T-helper 17 cell (primary cell): ENCODE results near the gene CD274. TPM values are rescaled to one million over a fixed set of nuclear protein-coding genes. Genes with fewer than 3 reads are reported as not detected.

Source experiments
- ATAC-seq: fragments of 150-1000 bp; cut with Tn5 transposase; 2 replicates; pipeline ENCODE4 v1.10.0; 2021; ENCODE audit warnings: mild to moderate bottlenecking, moderate library complexity
- DNase-seq, 3 donors: peaks; one replicate each; pipeline versions ENCODE4 v3.0.0 to v3.0.0-alpha.2; 2020 to 2021
- H3K9me3 ChIP-seq: one replicate; pipeline ENCODE4 v1.7.0; 2013; ENCODE audit warnings: low read length, mild to moderate bottlenecking; ENCODE audit not compliant: control insufficient read depth, poor library complexity, severe bottlenecking
- H3K27ac Mint-ChIP-seq: one replicate; pipeline ENCODE4 v1.8.0; 2022; ENCODE audit warnings: mild to moderate bottlenecking, moderate library complexity, mixed read lengths
- H3K27me3 Mint-ChIP-seq: one replicate; pipeline ENCODE4 v1.8.0; 2022; ENCODE audit warnings: mixed read lengths
- H3K36me3 Mint-ChIP-seq: one replicate; pipeline ENCODE4 v1.8.0; 2022; ENCODE audit warnings: low read depth, mixed read lengths
- H3K4me1 Mint-ChIP-seq: one replicate; pipeline ENCODE4 v1.8.0; 2022; ENCODE audit warnings: mild to moderate bottlenecking, mixed read lengths
- H3K4me3 Mint-ChIP-seq: one replicate; pipeline ENCODE4 v1.8.0; 2022; ENCODE audit warnings: mild to moderate bottlenecking, moderate library complexity, mixed read lengths
- total RNA-seq, 4 donors: library from RNA in 2 of 4; stranded (reverse) in 2 of 4; gene quantifications; one replicate each; pipeline ENCODE4 v1.2.3 and lab custom pipeline; 2022 to 2026

CD274 gene
- total RNA-seq, 2 donors from 2014 or later = 4.7 to 6.7 TPM

DNA sequence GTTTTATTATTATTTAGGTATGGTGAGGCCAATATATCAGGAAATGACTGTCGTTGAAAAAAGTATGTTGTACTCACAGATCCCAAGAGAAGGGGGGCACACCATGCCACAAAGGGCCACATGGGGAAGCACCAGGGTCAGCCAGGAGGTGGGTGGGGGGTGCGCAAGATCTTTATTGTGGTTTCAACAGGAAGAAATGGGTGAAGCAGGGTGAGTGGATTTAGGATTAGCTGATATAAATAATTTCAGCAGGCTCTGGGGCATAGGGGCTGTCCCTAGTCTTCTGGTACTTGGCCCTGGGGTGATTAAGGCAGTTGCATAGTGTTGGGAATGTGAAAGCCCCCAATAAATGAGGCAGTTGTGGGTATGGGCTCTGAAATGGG is 68.6 kb downstream of the CD274 start:
- ATAC-seq = no peak
- Mint-ChIP-seq H3K27me3 (no peaks in the 10 kb centered on the region), H3K27ac (no peak overlapping the region), H3K4me1 (peaks cover 12% of the 10 kb centered on the region), H3K4me3 (no peak overlapping the region), H3K36me3 (no peaks in the 10 kb centered on the region)
- H3K9me3 ChIP-seq = no peaks in the 10 kb centered on the region
- no peak for DNase-seq

Other genes with a start within 250 kb of the CD274 start
- gene INSL4, start 219.1 kb upstream of the CD274 start, total RNA-seq = under 1 TPM in 1 of 2 donors, not detected in 1; 0.16 TPM
- 1 to 10 TPM; 1.3 to 1.8 TPM for gene RLN2, start 145.8 kb upstream of the CD274 start, total RNA-seq
- gene RLN1, start 110.7 kb upstream of the CD274 start, total RNA-seq = 1 to 10 TPM in 1 of 2 donors, under 1 TPM in 1; 0.37 to 1.8 TPM
- 10 to 100 TPM; 17.4 to 23.5 TPM for gene PLGRKT, start 12.6 kb upstream of the CD274 start, total RNA-seq
- 1 to 10 TPM in 1 of 2 donors, under 1 TPM in 1; 0.50 to 1.1 TPM for gene PDCD1LG2, start 60.0 kb downstream of the CD274 start, total RNA-seq
- 10 to 100 TPM; 19.6 to 24.3 TPM for gene RIC1, start 178.6 kb downstream of the CD274 start, total RNA-seq